GM19193 (cell line): ENCODE results near the gene TMEM248.

Experiments used
- POLR2A ChIP-seq: IDR thresholded peaks from 4 replicates; pipeline ENCODE4 v1.6.1; 2011; ENCODE audit not compliant: insufficient read depth, insufficient read length; ENCODE audit errors: extremely low read depth

Gene TMEM248

GRCh38 chr7:66907731-66908130, 13.3 kb upstream of the TMEM248 start:
- no peak for TF ChIP-seq POLR2A

GRCh38 chr7:66910789-66911188, 10.2 kb upstream of the TMEM248 start:
- TF ChIP-seq POLR2A: no peak

GRCh38 chr7:66912195-66912594, 8.8 kb upstream of the TMEM248 start:
- no peak for TF ChIP-seq POLR2A

GRCh38 chr7:66913118-66914037, 7.6 kb upstream of the TMEM248 start:
- TF ChIP-seq POLR2A: no peak

GRCh38 chr7:66919304-66919703, 1.7 kb upstream of the TMEM248 start:
- TF ChIP-seq POLR2A: no peak

GRCh38 chr7:66919704-66920103, 1.3 kb upstream of the TMEM248 start:
- no peak for TF ChIP-seq POLR2A

GRCh38 chr7:66920256-66920655, 769 bp upstream of the TMEM248 start:
- no peak for TF ChIP-seq POLR2A

- no peak for TF ChIP-seq POLR2A
These were observed 432 bp downstream of the TMEM248 start for GRCh38 chr7:66921396-66921917.

GRCh38 chr7:66921918-66922486, 977 bp downstream of the TMEM248 start:
- TF ChIP-seq POLR2A: no peak

- no peak for TF ChIP-seq POLR2A
These were observed 4.2 kb downstream of the TMEM248 start for GRCh38 chr7:66925255-66925654.

- TF ChIP-seq POLR2A: no peak
These were observed 6.4 kb downstream of the TMEM248 start for GRCh38 chr7:66927348-66927948.

- no peak for TF ChIP-seq POLR2A
These were observed 7.4 kb downstream of the TMEM248 start for GRCh38 chr7:66928388-66928787.

- no peak for TF ChIP-seq POLR2A
These were observed 8.1 kb downstream of the TMEM248 start for GRCh38 chr7:66929165-66929564.

- TF ChIP-seq POLR2A: no peak
These were observed 8.9 kb downstream of the TMEM248 start for GRCh38 chr7:66929935-66930334.

- no peak for TF ChIP-seq POLR2A
These were observed 9.3 kb downstream of the TMEM248 start for GRCh38 chr7:66930341-66930740.

GRCh38 chr7:66933469-66933868, 12.4 kb downstream of the TMEM248 start:
- TF ChIP-seq POLR2A: no peak

- no peak for TF ChIP-seq POLR2A
These were observed 16.9 kb downstream of the TMEM248 start for GRCh38 chr7:66937940-66938339.

- no peak for TF ChIP-seq POLR2A
These were observed 18.3 kb downstream of the TMEM248 start for GRCh38 chr7:66939325-66939724.
